H1 (cell line): ENCODE measurements around the gene CENPP. TPM values are rescaled to one million over a fixed set of nuclear protein-coding genes. Genes with fewer than 3 reads are reported as not detected.

Source experiments
- CTCF ChIA-PET: fragments of 300-600 bp; sonication (Branson Sonifier 250); formaldehyde crosslinking; loops from one replicate; lab custom pipeline; 2021; ENCODE audit not compliant: partially characterized antibody; lab: Charles Lee
- POLR2A ChIA-PET: fragments of 300-600 bp; sonication (Branson Sonifier 250); formaldehyde crosslinking; loops from one replicate; lab custom pipeline; 2021; ENCODE audit warnings: inconsistent platforms; ENCODE audit not compliant: partially characterized antibody; lab: Charles Lee
- DNase-seq, 2 experiments: peaks; one replicate each; pipeline versions ENCODE4 v3.0.0 to v3.0.0-alpha.2; 2010 to 2022; ENCODE audit warnings: low spot score in 2 of 2, low read depth in 1 of 2, mixed read lengths in 1 of 2
- FAIRE-seq: peaks from 2 replicates; lab custom pipeline; 2011; peaks lifted over from hg19 to GRCh38; lab: Jason Lieb, UNC
- H2AFZ ChIP-seq: 2 replicates; pipeline ENCODE4 v1.8.1; 2012; ENCODE audit warnings: low read length, inconsistent platforms
- H2AK5ac ChIP-seq: 2 replicates; pipeline ENCODE4 v1.6.1; 2013; ENCODE audit warnings: low read depth, low read length
- H2BK120ac ChIP-seq: replicated peaks from 2 replicates; pipeline ENCODE3; 2013; ENCODE audit warnings: low read depth, low read length, inconsistent platforms
- H2BK12ac ChIP-seq: 2 replicates; pipeline ENCODE4 v1.6.1; 2013; ENCODE audit warnings: low read depth, low read length
- H2BK15ac ChIP-seq: 2 replicates; pipeline ENCODE4 v1.6.1; 2013; ENCODE audit warnings: low read length
- H2BK20ac ChIP-seq: 2 replicates; pipeline ENCODE4 v1.6.1; 2013; ENCODE audit warnings: low read length
- H2BK5ac ChIP-seq: 2 replicates; pipeline ENCODE4 v1.6.1; 2013; ENCODE audit warnings: low read depth, low read length
- H3K14ac ChIP-seq: 2 replicates; pipeline ENCODE4 v1.6.1; 2013; ENCODE audit warnings: inconsistent platforms; ENCODE audit not compliant: insufficient read length
- H3K18ac ChIP-seq: 2 replicates; pipeline ENCODE4 v1.6.1; 2013; ENCODE audit warnings: low read length; ENCODE audit errors: extremely low read depth
- H3K23ac ChIP-seq: 2 replicates; pipeline ENCODE4 v1.6.1; 2013; ENCODE audit warnings: inconsistent platforms; ENCODE audit not compliant: insufficient read length
- H3K23me2 ChIP-seq: 2 replicates; pipeline ENCODE4 v1.6.1; 2013; ENCODE audit warnings: low read depth, low read length
- H3K27ac ChIP-seq: 2 replicates; pipeline ENCODE4 v1.6.1; 2011; ENCODE audit warnings: low read depth, low read length, inconsistent platforms
- H3K27me3 ChIP-seq, 4 experiments: replicated peaks in 1 of 4; 1 replicate in 1 of 4; 2 replicates in 3 of 4; pipeline versions ENCODE4 v1.6.1 to v1.8.1; 2011 to 2013; ENCODE audit warnings: low read length in 3 of 4, mild to moderate bottlenecking in 3 of 4, inconsistent platforms in 2 of 4, mixed read lengths in 2 of 4, moderate library complexity in 1 of 4; ENCODE audit not compliant: control insufficient read depth in 3 of 4, insufficient read depth in 3 of 4; ENCODE audit errors: extremely low read depth in 1 of 4
- H3K36me3 ChIP-seq, 4 experiments: 2 replicates each; pipeline versions ENCODE4 v1.6.1 to v1.8.1; 2011 to 2013; ENCODE audit warnings: mild to moderate bottlenecking in 4 of 4, low read length in 3 of 4, moderate library complexity in 2 of 4, control low read depth in 1 of 4, inconsistent platforms in 1 of 4; ENCODE audit not compliant: insufficient read depth in 4 of 4, control insufficient read depth in 2 of 4
- H3K4ac ChIP-seq: replicated peaks from 2 replicates; pipeline ENCODE3; 2013; ENCODE audit warnings: low read length, low read depth, mixed read lengths, inconsistent platforms; ENCODE audit not compliant: insufficient read length
- H3K4me1 ChIP-seq, 4 experiments: replicated peaks in 1 of 4; 1 replicate in 1 of 4; 2 replicates in 3 of 4; pipeline versions ENCODE4 v1.6.1 to v1.8.1; 2011 to 2013; ENCODE audit warnings: low read length in 3 of 4, inconsistent platforms in 2 of 4, mixed read lengths in 1 of 4; ENCODE audit not compliant: insufficient read depth in 4 of 4, control insufficient read depth in 3 of 4
- H3K4me2 ChIP-seq, 2 experiments: 2 replicates each; pipeline versions ENCODE4 v1.6.1 to v1.8.1; 2011 to 2013; ENCODE audit warnings: low read depth in 2 of 2, low read length in 2 of 2, control low read depth in 1 of 2, inconsistent platforms in 1 of 2, mild to moderate bottlenecking in 1 of 2; ENCODE audit not compliant: insufficient read depth in 1 of 2
- H3K4me3 ChIP-seq, 4 experiments: fragments of 200-600, 300-600 bp in 1 of 4; sonication (generic), shearing (Covaris generic), sonication (Bioruptor Twin) in 1 of 4; 2 replicates each; pipeline versions ENCODE4 v1.5.1 to v1.8.1; 2011 to 2016; ENCODE audit warnings: low read length in 4 of 4, low read depth in 3 of 4, control low read depth in 2 of 4, inconsistent platforms in 2 of 4, mild to moderate bottlenecking in 2 of 4, mixed read lengths in 1 of 4, moderate library complexity in 1 of 4; ENCODE audit not compliant: insufficient read depth in 2 of 4; ENCODE audit errors: extremely low read depth in 1 of 4
- H3K56ac ChIP-seq: replicated peaks from 2 replicates; pipeline ENCODE3; 2013; ENCODE audit warnings: low read depth, mild to moderate bottlenecking, mixed read lengths, low read length, inconsistent platforms; ENCODE audit not compliant: insufficient read length
- H3K79me1 ChIP-seq: 2 replicates; pipeline ENCODE4 v1.6.1; 2013; ENCODE audit warnings: low read depth, low read length, control low read depth
- H3K79me2 ChIP-seq, 2 experiments: 2 replicates each; pipeline versions ENCODE4 v1.6.1 to v1.8.1; 2012 to 2013; ENCODE audit warnings: low read length in 2 of 2, mild to moderate bottlenecking in 2 of 2, inconsistent platforms in 1 of 2; ENCODE audit not compliant: insufficient read depth in 2 of 2, control insufficient read depth in 1 of 2
- H3K9ac ChIP-seq, 4 experiments: replicated peaks in 1 of 4; 1 replicate in 1 of 4; 2 replicates in 3 of 4; pipeline versions ENCODE4 v1.6.1 to v1.8.1; 2011 to 2013; ENCODE audit warnings: low read depth in 3 of 4, low read length in 3 of 4, control low read depth in 2 of 4, mild to moderate bottlenecking in 2 of 4, moderate library complexity in 2 of 4, inconsistent platforms in 1 of 4; ENCODE audit errors: extremely low read depth in 1 of 4
- H3K9me3 ChIP-seq, 2 experiments: 2 replicates each; pipeline versions ENCODE4 v1.6.1 to v1.8.1; 2012 to 2013; ENCODE audit warnings: mild to moderate bottlenecking in 2 of 2, moderate library complexity in 2 of 2, control low read depth in 1 of 2, inconsistent platforms in 1 of 2, low read depth in 1 of 2, low read length in 1 of 2, mixed read lengths in 1 of 2; ENCODE audit not compliant: insufficient read depth in 2 of 2
- H4K20me1 ChIP-seq, 2 experiments: replicated peaks in 1 of 2; 2 replicates each; pipeline versions ENCODE3 to v1.8.1; 2011 to 2013; ENCODE audit warnings: inconsistent platforms in 2 of 2, low read length in 2 of 2, mild to moderate bottlenecking in 1 of 2; ENCODE audit not compliant: insufficient read depth in 2 of 2, control insufficient read depth in 1 of 2
- H4K5ac ChIP-seq: 2 replicates; pipeline ENCODE4 v1.6.1; 2013; ENCODE audit warnings: low read length, low read depth, mixed read lengths, inconsistent platforms; ENCODE audit not compliant: insufficient read length
- H4K8ac ChIP-seq: 2 replicates; pipeline ENCODE4 v1.8.0; 2013; ENCODE audit warnings: mild to moderate bottlenecking, moderate library complexity, low read length, inconsistent platforms; ENCODE audit not compliant: insufficient read depth; ENCODE audit errors: extremely low read depth
- H4K91ac ChIP-seq: replicated peaks from 2 replicates; pipeline ENCODE3; 2013; ENCODE audit warnings: low read length, mixed read lengths, inconsistent platforms; ENCODE audit not compliant: insufficient read length
- BRCA1 ChIP-seq: IDR thresholded peaks from 2 replicates; pipeline ENCODE4 v1.6.1; 2012; ENCODE audit warnings: low read depth, low read length, improper control_type of control experiment
- CHD2 ChIP-seq: IDR thresholded peaks from 2 replicates; pipeline ENCODE4 v1.6.1; 2012; ENCODE audit warnings: low read length, improper control_type of control experiment
- GABPA ChIP-seq: IDR thresholded peaks from 2 replicates; pipeline ENCODE4 v1.6.1; 2011; ENCODE audit warnings: mild to moderate bottlenecking, low read length, moderate library complexity, borderline replicate concordance; ENCODE audit not compliant: insufficient read depth
- GTF2F1 ChIP-seq: IDR thresholded peaks from 2 replicates; pipeline ENCODE4 v1.6.1; 2012; ENCODE audit warnings: low read depth, low read length, improper control_type of control experiment, borderline replicate concordance
- JUND ChIP-seq: IDR thresholded peaks from 2 replicates; pipeline ENCODE4 v1.6.1; 2011; ENCODE audit warnings: mild to moderate bottlenecking, improper control_type of control experiment, low read length
- KDM1A ChIP-seq: fragments of 200-600, 300-600 bp; sonication (generic); IDR thresholded peaks from 2 replicates; pipeline ENCODE4 v1.7.1; 2016; ENCODE audit warnings: mild to moderate bottlenecking, low read length, borderline replicate concordance
- KDM4A ChIP-seq: IDR thresholded peaks from one replicate; pipeline ENCODE4 v1.7.1; 2012; ENCODE audit warnings: low read depth, mild to moderate bottlenecking, moderate library complexity, low read length, inconsistent platforms; ENCODE audit not compliant: severe bottlenecking
- MAFK ChIP-seq: IDR thresholded peaks from 2 replicates; pipeline ENCODE4 v1.6.1; 2012; ENCODE audit warnings: low read depth, mild to moderate bottlenecking, improper control_type of control experiment, low read length
- POU5F1 ChIP-seq: IDR thresholded peaks from 2 replicates; pipeline ENCODE4 v1.6.1; 2011; ENCODE audit warnings: low read depth, mild to moderate bottlenecking, low read length, moderate library complexity
- RNF2 ChIP-seq: fragments of 200-900, 300-1000 bp; sonication (generic); IDR thresholded peaks from 2 replicates; pipeline ENCODE4 v1.7.1; 2016; ENCODE audit warnings: borderline replicate concordance, low read depth, mild to moderate bottlenecking, antibody characterized with exemption, low read length; ENCODE audit not compliant: poor library complexity, severe bottlenecking; ENCODE audit errors: missing control alignments
- RXRA ChIP-seq: IDR thresholded peaks from 2 replicates; pipeline ENCODE4 v1.6.1; 2011; ENCODE audit warnings: low read depth, mild to moderate bottlenecking, low read length, moderate library complexity; ENCODE audit not compliant: insufficient read depth
- SIRT6 ChIP-seq: IDR thresholded peaks from one replicate; pipeline ENCODE4 v1.7.1; 2012; ENCODE audit warnings: low read length, inconsistent platforms
- SIX5 ChIP-seq: IDR thresholded peaks from 2 replicates; pipeline ENCODE4 v1.6.1; 2011; ENCODE audit warnings: mild to moderate bottlenecking, low read depth, low read length
- WGBS, 2 experiments: shearing (Covaris generic) in 1 of 2; methylation state at CpG; one replicate each; pipeline versions ENCODE4 v1.1.6 to v1.1.7; 2013 to 2015; ENCODE audit warnings: low lambda C conversion rate in 2 of 2, mixed read lengths in 2 of 2, inconsistent platforms in 1 of 2, low coverage in 1 of 2, missing lambda C conversion rate in 1 of 2; ENCODE audit not compliant: insufficient replicate concordance in 2 of 2, insufficient coverage in 1 of 2, insufficient read length in 1 of 2; ENCODE audit errors: extremely low coverage in 1 of 2, missing lambda C conversion rate in 1 of 2; 5-methylcytosine and 5-hydroxymethylcytosine counted together
- polyA plus RNA-seq, 7 experiments: library from polyadenylated mRNA; depleted of rRNA in 3 of 7; stranded (reverse) in 5 of 7; unstranded in 2 of 7; fragments of >200 nt in 5 of 7; fragments of 200-250 nt in 2 of 7; gene quantifications; 1 replicate in 5 of 7; 2 replicates in 1 of 7; 4 replicates in 1 of 7; pipeline versions ENCODE4 v1.2.1 to v1.2.3, GENCODE V29; 2011 to 2013; ENCODE audit warnings: missing spikeins in 2 of 7, mixed read lengths in 2 of 7
- total RNA-seq: library from RNA; stranded (reverse); fragmentation: NEBNext Ultra II Directional; extraction: Animal tissue kit (Norgen Biotek cat#: 25700); gene quantifications from 2 replicates; pipeline ENCODE4 v1.2.1, GENCODE V29; 2021
- TF ChIP-seq, protein P1 (sequence below): IDR thresholded peaks from 2 replicates; pipeline ENCODE4 v1.6.1; 2011; ENCODE audit warnings: low read depth, mild to moderate bottlenecking, low read length; ENCODE audit not compliant: insufficient read depth

The CENPP gene
- total and polyA plus RNA-seq, 2 of the 8 experiments (the other 6 are each of a cell fraction or from before 2014, with no cell fraction given): 2.7 to 10.8 TPM

DNA sequence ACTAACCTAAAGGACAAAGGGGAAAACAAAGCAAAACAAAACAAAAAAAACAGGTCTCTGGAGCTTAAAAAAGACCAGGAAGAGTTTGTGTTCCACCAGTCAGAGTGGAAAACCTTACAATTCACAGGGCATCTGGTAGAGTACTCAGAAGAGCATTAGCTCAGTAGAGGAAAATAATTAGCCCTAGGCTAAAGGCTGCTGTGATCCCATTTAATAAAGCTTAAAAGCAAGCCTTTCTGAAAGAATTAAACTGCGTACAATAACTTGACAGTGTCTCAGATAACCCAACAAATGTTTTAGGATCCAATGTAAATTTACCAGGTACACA lies 202.7 kb downstream of the CENPP start:
- Histone ChIP-seq H3K4me2 (no peak overlapping the region), H3K36me3 (no peaks in the 10 kb centered on the region), H3K18ac (no peak overlapping the region), H2BK120ac (no peak overlapping the region), H3K79me2 (no peaks in the 10 kb centered on the region), H3K14ac (no peak overlapping the region), H3K9me3 (no peaks in the 10 kb centered on the region), H3K4me1 (no peaks in the 10 kb centered on the region), H4K91ac (no peak overlapping the region), H3K23me2 (no peaks in the 10 kb centered on the region), H3K23ac (no peak overlapping the region), H2BK20ac (no peak overlapping the region), H2AFZ (no peak overlapping the region), H3K4ac (no peak overlapping the region), H3K56ac (no peak overlapping the region), H2BK15ac (no peak overlapping the region), H3K27me3 (no peaks in the 10 kb centered on the region), H3K79me1 (no peaks in the 10 kb centered on the region), H4K20me1 (no peaks in the 10 kb centered on the region), H4K8ac (no peak overlapping the region), H2BK5ac (no peak overlapping the region), H3K27ac (no peak overlapping the region), H4K5ac (no peak overlapping the region), H2BK12ac (no peak overlapping the region), H3K9ac (no peak overlapping the region), H3K4me3 (no peak overlapping the region), H2AK5ac (no peak overlapping the region)
- ChIA-PET CTCF (interaction anchor here (1.2 to 1.5 kb wide), 2 partner anchors 11 to 18 kb away, joined by 3 read pairs; no protein-coding TSS in a partner anchor), POLR2A (no interaction called here)
- FAIRE-seq: no peak
- no peak for DNase-seq
- WGBS, 2 experiments: 91% methylated on average over 1 of the region's 1 CpG; no CpG with 5 or more reads in 1 of the 2 experiments
- no peak for TF ChIP-seq RNF2
- no peak for TF ChIP-seq GTF2F1
- no peak for TF ChIP-seq JUND
- TF ChIP-seq SIX5: no peak
- no peak for TF ChIP-seq POU5F1
- no peak for TF ChIP-seq KDM1A
- TF ChIP-seq MAFK: no peak
- TF ChIP-seq RXRA: no peak
- TF ChIP-seq CHD2: no peak
- no peak for TF ChIP-seq KDM4A
- TF ChIP-seq, protein P1, sequence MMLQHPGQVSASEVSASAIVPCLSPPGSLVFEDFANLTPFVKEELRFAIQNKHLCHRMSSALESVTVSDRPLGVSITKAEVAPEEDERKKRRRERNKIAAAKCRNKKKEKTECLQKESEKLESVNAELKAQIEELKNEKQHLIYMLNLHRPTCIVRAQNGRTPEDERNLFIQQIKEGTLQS: no peak
- TF ChIP-seq GABPA: no peak
- TF ChIP-seq BRCA1: no peak
- no peak for TF ChIP-seq SIRT6
